HL-60 (cell line): ENCODE data around the gene KANSL1.

Experiments used
- DNase-seq, 2 experiments: peaks; one replicate each; pipeline ENCODE4 v3.0.0-alpha.2; 2010 to 2020; ENCODE audit warnings: low read depth in 1 of 2, low spot score in 1 of 2
- H3K27ac ChIP-seq: fragments of 250-450 bp; sonication (Bioruptor Pico); replicated peaks from 2 replicates; pipeline ENCODE4 v1.5.1; 2020; ENCODE audit warnings: mild to moderate bottlenecking, moderate library complexity
- H3K27me3 ChIP-seq: fragments of 250-450 bp; sonication (Bioruptor Pico); 2 replicates; pipeline ENCODE4 v1.5.1; 2021; ENCODE audit warnings: mild to moderate bottlenecking, moderate library complexity; ENCODE audit not compliant: insufficient read depth, poor library complexity, severe bottlenecking
- H3K4me3 ChIP-seq: replicated peaks from 2 replicates; pipeline ENCODE4 v1.5.1; 2011; ENCODE audit warnings: mild to moderate bottlenecking, control low read depth, low read length; ENCODE audit not compliant: insufficient read depth
- CTCF ChIP-seq: IDR thresholded peaks from one replicate; pipeline ENCODE4 v1.5.1; 2011; ENCODE audit warnings: low read length, control low read depth, inconsistent platforms; ENCODE audit not compliant: insufficient read depth
- GABPA ChIP-seq: IDR thresholded peaks from 2 replicates; pipeline ENCODE4 v1.6.1; 2012; ENCODE audit warnings: low read depth
- POLR2AphosphoS5 ChIP-seq: IDR thresholded peaks from 2 replicates; pipeline ENCODE4 v1.6.1; 2012; ENCODE audit warnings: low read depth
- REST ChIP-seq: IDR thresholded peaks from 2 replicates; pipeline ENCODE4 v1.6.1; 2012; ENCODE audit warnings: low read depth; ENCODE audit not compliant: insufficient replicate concordance
- SPI1 ChIP-seq: IDR thresholded peaks from 2 replicates; pipeline ENCODE4 v1.6.1; 2012; ENCODE audit warnings: low read depth, mild to moderate bottlenecking, borderline replicate concordance

The KANSL1 gene

GRCh38 chr17:46157443-46158062 lies 35.7 kb downstream of the KANSL1 start:
- H3K27ac ChIP-seq = no peak overlapping the region

GRCh38 chr17:46154151-46154816 lies 38.9 kb downstream of the KANSL1 start:
- no peak overlapping the region for H3K27ac ChIP-seq
- no peak overlapping the region for H3K4me3 ChIP-seq
- TF ChIP-seq GABPA = no peak
- no peak for TF ChIP-seq CTCF
- TF ChIP-seq SPI1 = no peak
- no peak for TF ChIP-seq POLR2AphosphoS5
- no peak for TF ChIP-seq REST
- no peak for DNase-seq
- H3K27me3 ChIP-seq = no peaks in the 10 kb centered on the region

More at GRCh38 chr17:46157443-46158062, 35.7 kb downstream of the KANSL1 start:
- TF ChIP-seq REST (no peak), POLR2AphosphoS5 (no peak), SPI1 (no peak), GABPA (no peak)
- no peak overlapping the region for H3K4me3 ChIP-seq
- no peak for DNase-seq
- H3K27me3 ChIP-seq = no peaks in the 10 kb centered on the region

- no peak overlapping the region for H3K4me3 ChIP-seq
- no peak for TF ChIP-seq CTCF
- no peak for TF ChIP-seq REST
- TF ChIP-seq GABPA = no peak
- no peak for TF ChIP-seq SPI1
- TF ChIP-seq POLR2AphosphoS5 = no peak
- no peak overlapping the region for H3K27ac ChIP-seq
- DNase-seq = no peak
- H3K27me3 ChIP-seq = no peaks in the 10 kb centered on the region
These were observed 40.8 kb downstream of the KANSL1 start for GRCh38 chr17:46152423-46152822.
